ENCODE measurements around the gene SLC25A26. TPM values are rescaled to one million over a fixed set of nuclear protein-coding genes. Genes with fewer than 3 reads are reported as not detected.

The SLC25A26 gene
- polyA plus RNA-seq, 1 donor = 22.1 TPM

Other genes with a start within 250 kb of the SLC25A26 start
- gene MAGI1, start 182.1 kb upstream of the SLC25A26 start, polyA plus RNA-seq (ENCODE audit: insufficient read length) = 32.7 TPM